ENCODE measurements around the gene NDUFA13. TPM values are rescaled to one million over a fixed set of nuclear protein-coding genes. Genes with fewer than 3 reads are reported as not detected.

NDUFA13 gene
- total and polyA plus RNA-seq, 4 experiments from 2014 or later, result 191 to 316 (median 232) TPM

GRCh38 chr19:19489804-19490204 lies 26.2 kb upstream of the NDUFA13 start:
- Histone ChIP-seq H3K36me3 (ENCODE audit: insufficient read depth, low read length) (peaks cover 23% of the 10 kb centered on the region), H3K27me3 (ENCODE audit: insufficient read depth, low read length) (no peaks in the 10 kb centered on the region), H3K4me3 (ENCODE audit: low read length in 2 of 2) (peak overlapping the region in 1 of 2 donors; percentile 37), H3K27ac (ENCODE audit: low read depth, low read length) (peak overlapping the region; percentile 80), H3K4me1 (ENCODE audit: insufficient read depth, low read length) (peaks cover 54% of the 10 kb centered on the region), H3K9me3 (ENCODE audit: control insufficient read depth in 1 of 2, low read length in 2 of 2) (no peaks in the 10 kb centered on the region)
- DNase-seq, result peak in 3 of 5 donors; percentile 21 to 54 (median 27)
- H3K27ac Mint-ChIP-seq, result peak overlapping the region; percentile 98 to 100 (median 100)
- H3K9me3 Mint-ChIP-seq, result no peaks in the 10 kb centered on the region
- H3K27me3 Mint-ChIP-seq, result no peaks in the 10 kb centered on the region
- intact Hi-C loops (cut with micrococcal nuclease), result loop anchor here (1.0 to 5.0 kb wide), 9 partner anchors 26 to 304 kb away; partner anchors contain the start of genes BORCS8, GATAD2A, MAU2 and NDUFA13
- peak overlapping the region in 7 of 8 donors; percentile 68 to 87 (median 78) for H3K4me3 Mint-ChIP-seq
- ChIA-PET CTCF (ENCODE audit: partially characterized antibody) (interaction anchor here (1.0 to 10.9 kb wide), 28 partner anchors 9 to 349 kb away, joined by 3 to 287 read pairs (median 8); partner anchors contain the start of gene GATAD2A), POLR2A (ENCODE audit: partially characterized antibody) (interaction anchor here (0.7 to 5.7 kb wide), 22 partner anchors 15 to 344 kb away, joined by 3 to 134 read pairs (median 6); partner anchors contain the start of genes BORCS8, GATAD2A, NDUFA13 and NR2C2AP)
- H3K36me3 Mint-ChIP-seq, result peaks cover 10 to 34% of the 10 kb centered on the region in 2 donors
- H3K4me1 Mint-ChIP-seq, result peaks cover 30 to 64% (median 47%) of the 10 kb centered on the region in 4 donors

- Mint-ChIP-seq H3K4me3 (peak overlapping the region in 6 of 8 donors; percentile 17 to 87 (median 56)), H3K9me3 (no peaks in the 10 kb centered on the region), H3K4me1 (peaks cover 31 to 59% (median 45%) of the 10 kb centered on the region in 4 donors), H3K36me3 (peaks cover 10 to 36% of the 10 kb centered on the region in 2 donors), H3K27ac (peak overlapping the region; percentile 98 to 100 (median 100)), H3K27me3 (no peaks in the 10 kb centered on the region)
- Histone ChIP-seq H3K27ac (ENCODE audit: low read depth, low read length) (peak overlapping the region; percentile 80), H3K27me3 (ENCODE audit: insufficient read depth, low read length) (no peaks in the 10 kb centered on the region), H3K4me3 (ENCODE audit: low read length in 2 of 2) (peak overlapping the region in 1 of 2 donors; percentile 37), H3K9me3 (ENCODE audit: control insufficient read depth in 1 of 2, low read length in 2 of 2) (no peaks in the 10 kb centered on the region), H3K4me1 (ENCODE audit: insufficient read depth, low read length) (peaks cover 50% of the 10 kb centered on the region), H3K36me3 (ENCODE audit: insufficient read depth, low read length) (peaks cover 26% of the 10 kb centered on the region)
- intact Hi-C loops (cut with micrococcal nuclease), result loop anchor here (1.0 to 2.0 kb wide), 3 partner anchors 123 to 304 kb away; partner anchors contain the start of genes BORCS8 and RFXANK
- ChIA-PET POLR2A (ENCODE audit: partially characterized antibody) (interaction anchor here (0.6 to 5.7 kb wide), 21 partner anchors 15 to 344 kb away, joined by 3 to 134 read pairs (median 6); partner anchors contain the start of genes BORCS8, GATAD2A, NDUFA13 and NR2C2AP), CTCF (ENCODE audit: partially characterized antibody) (interaction anchor here (1.0 to 10.9 kb wide), 36 partner anchors 10 to 349 kb away, joined by 3 to 287 read pairs (median 6); partner anchors contain the start of genes GATAD2A, NDUFA13 and TSSK6)
- peak; percentile 80 to 84 (median 81) for DNase-seq
Measured at GRCh38 chr19:19490214-19490968, 25.6 kb upstream of the NDUFA13 start.

- Mint-ChIP-seq H3K4me3 (no peak overlapping the region), H3K36me3 (peaks cover 18 to 42% of the 10 kb centered on the region in 2 donors), H3K9me3 (no peaks in the 10 kb centered on the region), H3K4me1 (peaks cover 31 to 49% (median 38%) of the 10 kb centered on the region in 4 donors), H3K27me3 (no peaks in the 10 kb centered on the region), H3K27ac (peak overlapping the region in 1 of 7 donors; percentile 99)
- H3K27ac ChIP-seq (ENCODE audit: low read depth, low read length), result no peak overlapping the region
- peaks cover 36% of the 10 kb centered on the region for H3K36me3 ChIP-seq (ENCODE audit: insufficient read depth, low read length)
- H3K27me3 ChIP-seq (ENCODE audit: insufficient read depth, low read length), result no peaks in the 10 kb centered on the region
- no peak overlapping the region for H3K4me3 ChIP-seq (ENCODE audit: low read length in 2 of 2)
- H3K9me3 ChIP-seq (ENCODE audit: control insufficient read depth in 1 of 2, low read length in 2 of 2), result no peaks in the 10 kb centered on the region
- no peak for DNase-seq
- intact Hi-C loops (cut with micrococcal nuclease), result loop anchor here (2.0 kb wide), 1 partner anchor 299 kb away; the partner anchor contains the start of genes BORCS8 and RFXANK
- peaks cover 40% of the 10 kb centered on the region for H3K4me1 ChIP-seq (ENCODE audit: insufficient read depth, low read length)
- CTCF ChIA-PET (ENCODE audit: partially characterized antibody), result interaction anchor here (1.0 to 10.9 kb wide), 24 partner anchors 11 to 347 kb away, joined by 3 to 287 read pairs (median 8); partner anchors contain the start of genes GATAD2A, NDUFA13 and TSSK6
- POLR2A ChIA-PET (ENCODE audit: partially characterized antibody), result interaction anchor here (1.4 to 5.7 kb wide), 8 partner anchors 21 to 300 kb away, joined by 5 to 134 read pairs (median 21); partner anchors contain the start of genes BORCS8, GATAD2A and RFXANK
Measured at GRCh38 chr19:19491321-19492025, 24.6 kb upstream of the NDUFA13 start.

GRCh38 chr19:19492026-19492610 lies 23.9 kb upstream of the NDUFA13 start:
- no peaks in the 10 kb centered on the region for H3K9me3 Mint-ChIP-seq
- H3K9me3 ChIP-seq (ENCODE audit: control insufficient read depth in 1 of 2, low read length in 2 of 2), result no peaks in the 10 kb centered on the region
- H3K4me3 ChIP-seq (ENCODE audit: low read length in 2 of 2), result no peak overlapping the region
- peaks cover 33% of the 10 kb centered on the region for H3K4me1 ChIP-seq (ENCODE audit: insufficient read depth, low read length)
- ChIA-PET CTCF (ENCODE audit: partially characterized antibody) (interaction anchor here (1.0 to 10.9 kb wide), 9 partner anchors 16 to 346 kb away, joined by 3 to 287 read pairs (median 6); partner anchors contain the start of gene GATAD2A), POLR2A (ENCODE audit: partially characterized antibody) (interaction anchor here (1.4 to 5.5 kb wide), 5 partner anchors 19 to 300 kb away, joined by 3 to 85 read pairs (median 8); partner anchors contain the start of genes BORCS8, GATAD2A and RFXANK)
- H3K4me3 Mint-ChIP-seq, result no peak overlapping the region
- no peak for DNase-seq
- H3K27me3 ChIP-seq (ENCODE audit: insufficient read depth, low read length), result no peaks in the 10 kb centered on the region
- peak overlapping the region in 1 of 7 donors; percentile 55 for H3K27ac Mint-ChIP-seq
- H3K27ac ChIP-seq (ENCODE audit: low read depth, low read length), result no peak overlapping the region
- peaks cover 22 to 44% of the 10 kb centered on the region in 2 donors for H3K36me3 Mint-ChIP-seq
- intact Hi-C loops (cut with micrococcal nuclease), result no loop called here
- peaks cover 28 to 43% (median 33%) of the 10 kb centered on the region in 4 donors for H3K4me1 Mint-ChIP-seq
- H3K36me3 ChIP-seq (ENCODE audit: insufficient read depth, low read length), result peaks cover 42% of the 10 kb centered on the region
- no peaks in the 10 kb centered on the region for H3K27me3 Mint-ChIP-seq

GRCh38 chr19:19493841-19494546 lies 22.0 kb upstream of the NDUFA13 start:
- H3K27me3 Mint-ChIP-seq, result no peaks in the 10 kb centered on the region
- peaks cover 14% of the 10 kb centered on the region for H3K4me1 ChIP-seq (ENCODE audit: insufficient read depth, low read length)
- H3K36me3 ChIP-seq (ENCODE audit: insufficient read depth, low read length), result peaks cover 60% of the 10 kb centered on the region
- no peak overlapping the region for H3K27ac ChIP-seq (ENCODE audit: low read depth, low read length)
- no peaks in the 10 kb centered on the region for H3K9me3 ChIP-seq (ENCODE audit: control insufficient read depth in 1 of 2, low read length in 2 of 2)
- peaks cover 22 to 55% of the 10 kb centered on the region in 2 donors for H3K36me3 Mint-ChIP-seq
- H3K4me3 ChIP-seq (ENCODE audit: low read length in 2 of 2), result no peak overlapping the region
- POLR2A ChIA-PET (ENCODE audit: partially characterized antibody), result interaction anchor here (1.0 to 1.9 kb wide), 3 partner anchors 89 to 130 kb away, joined by 3 to 8 read pairs (median 3); partner anchors contain the start of gene GATAD2A
- H3K4me3 Mint-ChIP-seq, result no peak overlapping the region
- no peak for DNase-seq
- intact Hi-C loops (cut with micrococcal nuclease), result no loop called here
- H3K27ac Mint-ChIP-seq, result peak overlapping the region in 2 of 7 donors; percentile 41 to 42
- H3K27me3 ChIP-seq (ENCODE audit: insufficient read depth, low read length), result no peaks in the 10 kb centered on the region
- peaks cover 14 to 24% (median 18%) of the 10 kb centered on the region in 4 donors for H3K4me1 Mint-ChIP-seq
- CTCF ChIA-PET (ENCODE audit: partially characterized antibody), result interaction anchor here (1.2 to 10.9 kb wide), 3 partner anchors 18 to 270 kb away, joined by 3 to 287 read pairs (median 4); no protein-coding TSS in a partner anchor
- no peaks in the 10 kb centered on the region for H3K9me3 Mint-ChIP-seq
